Liver (tissue), 9 donors: ENCODE data around the gene LRP1-AS. TPM values are rescaled to one million over a fixed set of nuclear protein-coding genes. Genes with fewer than 3 reads are reported as not detected.

Experiments
- DNase-seq: peaks from one replicate; pipeline ENCODE4 v3.0.0-alpha.2; 2017; ENCODE audit warnings: low spot score
- H3K27ac ChIP-seq, 2 donors: one replicate each; pipeline ENCODE4 v1.7.0; 2013; ENCODE audit warnings: inconsistent platforms in 2 of 2, low read length in 2 of 2, control low read depth in 1 of 2, low read depth in 1 of 2, mild to moderate bottlenecking in 1 of 2
- H3K27me3 ChIP-seq, 4 donors: one replicate each; pipeline versions ENCODE4 v1.6.1 to v1.7.0; 2013; ENCODE audit warnings: low read length in 3 of 4, inconsistent platforms in 1 of 4, mild to moderate bottlenecking in 1 of 4, moderate library complexity in 1 of 4; ENCODE audit not compliant: control insufficient read depth in 4 of 4, insufficient read depth in 4 of 4
- H3K36me3 ChIP-seq, 4 donors: one replicate each; pipeline versions ENCODE4 v1.6.1 to v1.7.0; 2013; ENCODE audit warnings: low read length in 3 of 4, mild to moderate bottlenecking in 3 of 4, low read depth in 1 of 4, moderate library complexity in 1 of 4; ENCODE audit not compliant: control insufficient read depth in 4 of 4, insufficient read depth in 3 of 4
- H3K4me1 ChIP-seq, 4 donors: one replicate each; pipeline versions ENCODE4 v1.6.1 to v1.7.0; 2013; ENCODE audit warnings: low read length in 3 of 4, mild to moderate bottlenecking in 3 of 4, moderate library complexity in 1 of 4; ENCODE audit not compliant: control insufficient read depth in 4 of 4, insufficient read depth in 4 of 4
- H3K4me3 ChIP-seq, 3 donors: one replicate each; pipeline versions ENCODE4 v1.6.1 to v1.7.0; 2013; ENCODE audit warnings: low read length in 3 of 3, control low read depth in 1 of 3, low read depth in 1 of 3, mild to moderate bottlenecking in 1 of 3
- H3K9ac ChIP-seq, 2 donors: one replicate each; pipeline ENCODE4 v1.7.0; 2013; ENCODE audit warnings: low read length in 2 of 2, mild to moderate bottlenecking in 2 of 2, moderate library complexity in 2 of 2, control low read depth in 1 of 2, low read depth in 1 of 2
- H3K9me3 ChIP-seq, 4 donors: one replicate each; pipeline versions ENCODE4 v1.6.1 to v1.7.0; 2013; ENCODE audit warnings: low read length in 3 of 4; ENCODE audit not compliant: control insufficient read depth in 4 of 4
- ATF3 ChIP-seq: IDR thresholded peaks from 2 replicates; pipeline ENCODE4 v1.6.1; 2016; ENCODE audit warnings: antibody characterized with exemption
- CTCF ChIP-seq: fragments of 150-350 bp; IDR thresholded peaks from 2 replicates; pipeline ENCODE4 v1.5.1; 2017; ENCODE audit warnings: improper control_type of control experiment, low read depth, low read length; ENCODE audit not compliant: missing input control
- EGR1 ChIP-seq, 2 donors: IDR thresholded peaks; 2 replicates each; pipeline ENCODE4 v1.6.1; 2016 to 2018; ENCODE audit warnings: antibody characterized with exemption in 2 of 2, low read depth in 2 of 2
- FOXA1 ChIP-seq: IDR thresholded peaks from 2 replicates; pipeline ENCODE4 v1.6.1; 2016; ENCODE audit warnings: antibody characterized with exemption
- FOXA2 ChIP-seq: IDR thresholded peaks from 2 replicates; pipeline ENCODE4 v1.6.1; 2016; ENCODE audit warnings: antibody characterized with exemption
- GABPA ChIP-seq, 2 donors: IDR thresholded peaks in 1 of 2; conservative IDR thresholded peaks in 1 of 2; 2 replicates each; pipeline ENCODE4 v1.6.1; 2016; ENCODE audit warnings: antibody characterized with exemption in 2 of 2, mild to moderate bottlenecking in 1 of 2, moderate library complexity in 1 of 2
- HNF4A ChIP-seq, 2 donors: conservative IDR thresholded peaks; 2 replicates each; pipeline ENCODE4 v1.6.1; 2016; ENCODE audit warnings: antibody characterized with exemption in 2 of 2, mild to moderate bottlenecking in 2 of 2
- HNF4G ChIP-seq: IDR thresholded peaks from 2 replicates; pipeline ENCODE4 v1.6.1; 2016; ENCODE audit warnings: antibody characterized with exemption
- JUND ChIP-seq, 2 donors: IDR thresholded peaks; 2 replicates each; pipeline ENCODE4 v1.6.1; 2016; ENCODE audit warnings: antibody characterized with exemption in 2 of 2
- MAX ChIP-seq: IDR thresholded peaks from 2 replicates; pipeline ENCODE4 v1.6.1; 2016; ENCODE audit warnings: antibody characterized with exemption
- NR2F2 ChIP-seq: IDR thresholded peaks from 2 replicates; pipeline ENCODE4 v1.6.1; 2016; ENCODE audit warnings: antibody characterized with exemption
- RAD21 ChIP-seq, 2 donors: IDR thresholded peaks; 2 replicates each; pipeline ENCODE4 v1.6.1; 2016; ENCODE audit warnings: antibody characterized with exemption in 2 of 2, mild to moderate bottlenecking in 2 of 2
- RXRA ChIP-seq, 2 donors: IDR thresholded peaks; 2 replicates each; pipeline ENCODE4 v1.6.1; 2017 to 2018; ENCODE audit warnings: antibody characterized with exemption in 2 of 2, mild to moderate bottlenecking in 1 of 2
- SP1 ChIP-seq: IDR thresholded peaks from 2 replicates; pipeline ENCODE4 v1.6.1; 2018; ENCODE audit warnings: antibody characterized with exemption, mild to moderate bottlenecking
- TAF1 ChIP-seq: conservative IDR thresholded peaks from 2 replicates; pipeline ENCODE4 v1.6.1; 2016; ENCODE audit warnings: antibody characterized with exemption, mild to moderate bottlenecking
- YY1 ChIP-seq: IDR thresholded peaks from 2 replicates; pipeline ENCODE4 v1.6.1; 2016; ENCODE audit warnings: antibody characterized with exemption, mild to moderate bottlenecking
- ZBTB33 ChIP-seq: IDR thresholded peaks from 2 replicates; pipeline ENCODE4 v1.6.1; 2016; ENCODE audit warnings: antibody characterized with exemption
- WGBS: extraction: QIAGEN DNeasy Blood & Tissue Kit; methylation state at CpG from one replicate; pipeline ENCODE4 v1.1.7; 2013; 5-methylcytosine and 5-hydroxymethylcytosine counted together
- polyA plus RNA-seq, 2 donors: library from polyadenylated mRNA; stranded (reverse) in 1 of 2; unstranded in 1 of 2; fragments of 200-250 nt in 1 of 2; fragments of >200 nt in 1 of 2; fragmentation: Nextera tagmentation in 1 of 2; extraction: Ambion mirVana in 1 of 2; gene quantifications; one replicate each; pipeline versions ENCODE4 v1.2.1 to v1.2.3, GENCODE V29; 2013 to 2015
- total RNA-seq, 2 donors: library from RNA; depleted of rRNA; stranded (reverse); fragments of >200 nt; gene quantifications; one replicate each; pipeline ENCODE4 v1.2.3, GENCODE V29; 2014
- TF ChIP-seq, protein P1 (sequence below): IDR thresholded peaks from 2 replicates; pipeline ENCODE4 v1.6.1; 2016; ENCODE audit warnings: antibody characterized with exemption, mild to moderate bottlenecking
- donor health status: healthy.
- donor health status: healthy.
- donor health status: healthy.
- donor health status: healthy.
- donor health status: healthy.

Gene LRP1-AS
- total and polyA plus RNA-seq, 4 donors: not detected

GRCh38 chr12:57187222-57188089 is 40.0 kb upstream of the LRP1-AS start:
- Histone ChIP-seq H3K27ac (no peak overlapping the region), H3K9me3 (no peaks in the 10 kb centered on the region), H3K36me3 (peaks cover 33 to 94% (median 78%) of the 10 kb centered on the region in 4 donors), H3K4me1 (no peaks in the 10 kb centered on the region), H3K4me3 (no peak overlapping the region), H3K9ac (no peak overlapping the region), H3K27me3 (no peaks in the 10 kb centered on the region)
- TF ChIP-seq GABPA (IDR thresholded peaks at IDR 0.05 in 1 of 2, conservative IDR thresholded peaks at IDR 0.05 in 1 of 2) (no peak), HNF4G (no peak), TAF1 (no peak), FOXA1 (no peak), YY1 (no peak), FOXA2 (no peak), EGR1 (IDR thresholded peaks at IDR 0.05; ENCODE audit: low read depth in 2 of 2) (no peak), ATF3 (no peak), JUND (IDR thresholded peaks at IDR 0.05) (no peak), ZBTB33 (no peak), RXRA (IDR thresholded peaks at IDR 0.05) (no peak), HNF4A (conservative IDR thresholded peaks at IDR 0.05) (no peak), SP1 (no peak), NR2F2 (no peak), CTCF (no peak), MAX (no peak), RAD21 (IDR thresholded peaks at IDR 0.05) (no peak)
- TF ChIP-seq, protein P1, sequence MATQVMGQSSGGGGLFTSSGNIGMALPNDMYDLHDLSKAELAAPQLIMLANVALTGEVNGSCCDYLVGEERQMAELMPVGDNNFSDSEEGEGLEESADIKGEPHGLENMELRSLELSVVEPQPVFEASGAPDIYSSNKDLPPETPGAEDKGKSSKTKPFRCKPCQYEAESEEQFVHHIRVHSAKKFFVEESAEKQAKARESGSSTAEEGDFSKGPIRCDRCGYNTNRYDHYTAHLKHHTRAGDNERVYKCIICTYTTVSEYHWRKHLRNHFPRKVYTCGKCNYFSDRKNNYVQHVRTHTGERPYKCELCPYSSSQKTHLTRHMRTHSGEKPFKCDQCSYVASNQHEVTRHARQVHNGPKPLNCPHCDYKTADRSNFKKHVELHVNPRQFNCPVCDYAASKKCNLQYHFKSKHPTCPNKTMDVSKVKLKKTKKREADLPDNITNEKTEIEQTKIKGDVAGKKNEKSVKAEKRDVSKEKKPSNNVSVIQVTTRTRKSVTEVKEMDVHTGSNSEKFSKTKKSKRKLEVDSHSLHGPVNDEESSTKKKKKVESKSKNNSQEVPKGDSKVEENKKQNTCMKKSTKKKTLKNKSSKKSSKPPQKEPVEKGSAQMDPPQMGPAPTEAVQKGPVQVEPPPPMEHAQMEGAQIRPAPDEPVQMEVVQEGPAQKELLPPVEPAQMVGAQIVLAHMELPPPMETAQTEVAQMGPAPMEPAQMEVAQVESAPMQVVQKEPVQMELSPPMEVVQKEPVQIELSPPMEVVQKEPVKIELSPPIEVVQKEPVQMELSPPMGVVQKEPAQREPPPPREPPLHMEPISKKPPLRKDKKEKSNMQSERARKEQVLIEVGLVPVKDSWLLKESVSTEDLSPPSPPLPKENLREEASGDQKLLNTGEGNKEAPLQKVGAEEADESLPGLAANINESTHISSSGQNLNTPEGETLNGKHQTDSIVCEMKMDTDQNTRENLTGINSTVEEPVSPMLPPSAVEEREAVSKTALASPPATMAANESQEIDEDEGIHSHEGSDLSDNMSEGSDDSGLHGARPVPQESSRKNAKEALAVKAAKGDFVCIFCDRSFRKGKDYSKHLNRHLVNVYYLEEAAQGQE: no peak
- DNase-seq: no peak
- 78% methylated on average over 21 of the region's 21 CpGs for WGBS
